GM19328 (cell line): ENCODE data around the gene ETV6.

Source experiments
- ATAC-seq: cut with Tn5 transposase; IDR thresholded peaks from one replicate; pipeline ENCODE4 v1.9.1; 2021; ENCODE audit warnings: mild to moderate bottlenecking, moderate library complexity; ENCODE audit not compliant: unreplicated experiment

The ETV6 gene

GRCh38 chr12:11795192-11795912, 145.9 kb downstream of the ETV6 start:
- ATAC-seq: no peak

GRCh38 chr12:11795913-11796459, 146.5 kb downstream of the ETV6 start:
- ATAC-seq: no peak

DNA sequence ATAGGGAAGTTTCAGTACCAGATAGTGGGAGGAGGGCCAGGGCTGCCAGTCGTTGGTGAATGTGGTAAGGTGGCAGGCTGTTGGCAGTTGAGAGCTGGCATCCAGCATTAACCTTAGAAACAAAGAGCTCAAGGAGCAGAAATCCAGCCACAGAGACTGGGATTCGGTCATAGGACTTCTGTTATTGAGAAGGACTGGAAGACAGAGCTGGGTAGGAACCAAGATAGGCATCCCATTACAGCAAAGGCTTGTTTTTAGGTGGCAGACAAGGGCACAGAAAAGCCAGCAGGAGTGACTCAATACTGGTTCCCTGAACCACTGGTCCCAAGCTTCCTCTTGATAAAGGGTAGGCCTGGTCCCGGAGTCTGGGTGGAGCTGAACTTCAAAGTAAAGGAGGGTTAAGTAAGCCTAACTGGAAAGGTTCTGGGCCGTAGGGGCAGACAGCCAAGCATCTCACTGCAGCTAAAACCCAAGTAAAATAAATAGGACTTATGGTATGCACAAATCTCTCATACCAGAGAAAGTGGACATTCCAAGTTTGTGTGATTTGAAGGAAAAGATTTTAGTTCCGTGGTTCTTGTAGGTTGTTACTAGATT, 147.9 kb downstream of the ETV6 start:
- ATAC-seq: no peak

- ATAC-seq: no peak
Measured at GRCh38 chr12:11798006-11798708, 148.7 kb downstream of the ETV6 start.

- ATAC-seq: no peak
Measured at GRCh38 chr12:11798856-11799501, 149.5 kb downstream of the ETV6 start.

DNA sequence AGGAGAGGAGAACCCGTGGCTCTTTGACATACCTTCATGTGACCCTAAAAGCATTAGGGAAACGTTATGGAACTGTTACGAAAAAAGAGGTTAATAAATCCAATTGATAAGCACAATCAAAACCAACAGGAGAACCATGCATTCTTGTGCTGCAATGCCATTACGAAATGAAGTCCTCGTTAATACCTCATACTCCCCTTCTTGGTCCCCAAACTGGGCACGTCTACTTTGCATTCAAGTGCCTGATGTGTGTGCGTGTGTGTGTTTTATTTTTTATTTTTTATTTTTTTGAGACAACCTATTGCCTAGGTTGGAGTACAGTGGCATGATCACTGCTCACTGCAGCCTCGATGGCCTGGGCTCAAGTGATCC, 150.0 kb downstream of the ETV6 start:
- ATAC-seq: no peak

DNA sequence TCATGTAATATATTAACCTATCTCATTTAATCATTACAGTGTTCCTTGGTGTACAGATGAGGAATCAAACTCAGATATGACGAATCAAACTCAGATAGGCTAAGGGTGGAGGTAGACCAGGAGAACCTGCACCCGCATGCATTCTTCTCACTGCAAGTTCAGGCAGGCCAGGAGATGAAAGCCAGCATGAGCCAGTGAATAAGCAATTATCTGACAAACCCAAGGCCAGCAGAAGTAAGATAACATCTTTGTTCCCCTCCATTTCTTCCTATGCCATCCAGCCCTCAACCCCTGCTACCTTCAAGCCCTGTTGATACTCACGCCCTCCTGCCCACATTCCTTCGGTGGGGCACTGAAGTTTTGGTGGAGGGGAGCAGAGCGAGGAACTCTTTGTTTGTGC, 152.2 kb downstream of the ETV6 start:
- ATAC-seq: no peak

- ATAC-seq: no peak
Measured at GRCh38 chr12:11804130-11804529, 154.7 kb downstream of the ETV6 start.

GRCh38 chr12:11805043-11805442, 155.6 kb downstream of the ETV6 start:
- ATAC-seq: no peak

DNA sequence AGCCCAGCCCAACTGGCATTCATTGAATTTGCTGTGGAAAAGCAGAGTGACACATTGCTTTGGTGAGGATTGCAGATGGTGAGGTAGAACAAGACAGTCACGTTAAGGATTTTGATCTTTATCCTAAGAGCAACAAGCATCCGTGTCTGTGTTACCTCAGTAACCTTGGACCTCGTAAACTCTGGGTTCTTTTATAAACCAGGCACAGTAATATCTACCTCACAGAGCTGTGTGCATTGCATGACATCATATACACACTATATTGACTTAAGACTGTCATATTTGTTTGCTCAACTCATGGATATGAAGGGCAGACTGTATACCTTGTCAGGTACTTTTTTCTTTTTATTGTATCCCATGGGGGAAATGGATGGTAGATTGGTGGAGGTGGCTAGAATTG, 156.2 kb downstream of the ETV6 start:
- no peak for ATAC-seq

- no peak for ATAC-seq
Measured at GRCh38 chr12:11807458-11807857, 158.0 kb downstream of the ETV6 start.

GRCh38 chr12:11808931-11809330, 159.5 kb downstream of the ETV6 start:
- ATAC-seq: no peak

DNA sequence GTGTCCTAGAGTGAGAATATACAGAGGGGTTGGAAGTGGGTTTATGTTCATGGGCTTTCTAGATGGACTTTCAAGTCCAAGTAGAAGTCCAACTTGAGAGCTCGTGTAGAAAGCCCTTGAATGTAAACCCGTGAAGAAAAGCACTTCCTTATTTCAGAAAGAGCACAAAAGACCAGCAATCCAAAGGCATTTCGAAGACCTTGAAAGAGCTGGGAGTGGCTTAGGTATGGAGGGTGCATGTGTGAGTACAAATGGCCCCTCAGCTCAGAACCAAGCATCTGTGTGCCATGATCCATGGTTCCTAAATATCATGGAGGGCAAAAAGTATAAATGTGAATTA, 160.7 kb downstream of the ETV6 start:
- ATAC-seq: no peak

GRCh38 chr12:11811008-11811407, 161.5 kb downstream of the ETV6 start:
- ATAC-seq: no peak

DNA sequence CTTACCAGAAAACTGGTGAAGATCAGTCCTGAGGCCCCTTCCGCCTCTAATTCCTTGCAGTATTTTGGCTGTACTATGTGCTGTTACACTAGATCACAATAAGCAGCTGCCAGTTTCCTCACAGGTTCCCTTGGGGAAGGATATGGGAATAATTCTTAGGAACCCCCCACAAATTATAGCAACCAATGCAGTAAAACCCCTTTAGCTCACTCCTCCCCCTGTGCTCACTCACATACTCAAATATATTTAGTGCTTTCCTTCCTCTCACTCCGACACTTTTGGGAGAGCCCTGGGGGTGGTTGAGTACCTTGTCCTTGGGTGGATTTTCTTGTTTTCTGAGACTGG, 162.7 kb downstream of the ETV6 start:
- ATAC-seq: no peak

- peak; percentile 72 for ATAC-seq
Measured at GRCh38 chr12:11812586-11813437, 163.3 kb downstream of the ETV6 start.

- no peak for ATAC-seq
Measured at GRCh38 chr12:11813438-11813813, 164.0 kb downstream of the ETV6 start.

DNA sequence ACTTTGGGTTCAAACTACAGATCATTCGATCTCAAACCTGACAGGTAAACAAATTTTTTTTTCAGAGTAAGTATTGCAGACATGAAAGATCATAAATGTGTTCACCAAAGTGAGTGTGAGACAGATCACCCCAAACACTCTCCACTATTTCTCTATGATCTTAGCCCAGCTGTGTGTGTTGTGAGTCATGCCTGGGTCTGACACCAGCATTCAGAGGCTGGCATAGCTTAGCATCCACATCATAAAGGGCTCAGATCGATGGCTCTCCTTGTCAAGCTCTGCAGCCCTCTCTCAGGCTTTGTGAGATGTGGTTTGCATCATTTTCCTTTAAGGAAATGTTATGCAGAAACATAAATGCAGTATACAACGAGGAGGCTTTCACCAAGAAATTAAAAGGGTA, 164.9 kb downstream of the ETV6 start:
- no peak for ATAC-seq

DNA sequence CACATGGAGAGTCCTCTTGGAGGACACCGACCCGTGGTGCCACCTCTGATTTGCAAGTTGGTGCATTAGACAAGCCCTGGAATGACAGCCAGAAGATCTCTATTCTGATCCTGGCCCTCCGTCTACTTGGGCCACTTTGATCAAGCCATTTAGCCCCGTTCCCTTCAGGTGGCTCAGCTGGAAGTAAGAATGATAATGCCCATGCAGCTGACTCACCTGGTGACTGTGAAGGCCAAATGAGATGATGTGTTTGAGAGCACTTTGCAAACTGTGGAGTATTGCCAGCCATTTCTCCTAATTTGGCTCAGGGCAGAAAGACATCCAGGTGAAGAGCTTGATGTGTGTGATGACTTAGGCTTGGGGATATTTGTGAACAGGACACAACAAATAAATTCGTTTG, 165.9 kb downstream of the ETV6 start:
- no peak for ATAC-seq

DNA sequence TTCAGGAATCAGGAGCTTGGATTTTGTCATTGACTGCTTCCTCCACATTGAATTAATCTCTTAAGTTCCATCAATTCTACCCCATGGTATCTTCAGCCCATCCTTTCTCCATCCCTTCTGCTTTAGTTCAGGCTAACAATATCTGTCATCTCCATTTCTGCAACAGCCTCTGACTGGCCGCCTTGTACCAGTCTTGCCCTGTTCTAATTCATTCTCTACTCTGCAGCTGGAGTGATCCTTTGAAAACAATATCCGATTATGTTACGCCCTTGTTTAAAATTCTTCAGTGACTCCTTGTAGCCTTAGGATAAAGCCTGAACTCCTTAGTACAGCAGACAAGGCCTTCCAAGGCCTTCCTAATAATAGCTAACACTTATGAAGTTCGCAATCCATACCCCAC, 170.2 kb downstream of the ETV6 start:
- no peak for ATAC-seq

GRCh38 chr12:11820476-11820875, 171.0 kb downstream of the ETV6 start:
- ATAC-seq: no peak
